ENCODE results near the gene SMAD2.

- peak; percentile 26 for TF ChIP-seq YY1 (IDR thresholded peaks at IDR 0.05)
- no peak for TF ChIP-seq HNF4G (IDR thresholded peaks at IDR 0.05)
- no peak for TF ChIP-seq CTCF (IDR thresholded peaks at IDR 0.05; ENCODE audit: low read depth, low read length, missing input control)
- TF ChIP-seq RAD21 (IDR thresholded peaks at IDR 0.05) = no peak
- no peak for TF ChIP-seq MAX (IDR thresholded peaks at IDR 0.05)
- no peak for TF ChIP-seq SP1 (IDR thresholded peaks at IDR 0.05)
- no peak for TF ChIP-seq FOXA1 (IDR thresholded peaks at IDR 0.05)
- TF ChIP-seq TAF1 (conservative IDR thresholded peaks at IDR 0.05) = no peak
- TF ChIP-seq ATF3 (IDR thresholded peaks at IDR 0.05) = no peak
- no peak for TF ChIP-seq RXRA (IDR thresholded peaks at IDR 0.05)
- no peak for TF ChIP-seq ZBTB33 (IDR thresholded peaks at IDR 0.05)
- no peak for TF ChIP-seq JUND (IDR thresholded peaks at IDR 0.05)
These were observed at the start of gene SMAD2 for GRCh38 chr18:47930199-47930930.

Data from liver (tissue), 3 donors.